ENCODE measurements around the gene LIN7C. TPM values are rescaled to one million over a fixed set of nuclear protein-coding genes. Genes with fewer than 3 reads are reported as not detected.

LIN7C gene
- total and polyA plus RNA-seq, 2 of the 13 experiments (the other 11 are each of a cell fraction or from before 2014, with no cell fraction given), result 14.8 to 37.2 TPM

- TF ChIP-seq ZNF784 (CRISPR knock-in tag; IDR thresholded peaks at IDR 0.05; ENCODE audit: borderline replicate concordance) (no peak), TCF7L2 (IDR thresholded peaks at IDR 0.05; ENCODE audit: low read depth, low read length) (no peak), SMARCE1 (IDR thresholded peaks at IDR 0.05; ENCODE audit: borderline replicate concordance) (no peak), HOXA9 (CRISPR knock-in tag; IDR thresholded peaks at IDR 0.05; ENCODE audit: borderline replicate concordance) (no peak), ARHGAP35 (CRISPR knock-in tag; IDR thresholded peaks at IDR 0.05; ENCODE audit: borderline replicate concordance) (no peak), ATF7 (IDR thresholded peaks at IDR 0.05) (no peak), ATF7 (CRISPR knock-in tag; IDR thresholded peaks at IDR 0.05) (no peak), ZNF282 (IDR thresholded peaks at IDR 0.05; ENCODE audit: partially characterized antibody) (no peak)
- TF ChIP-seq, protein P1, sequence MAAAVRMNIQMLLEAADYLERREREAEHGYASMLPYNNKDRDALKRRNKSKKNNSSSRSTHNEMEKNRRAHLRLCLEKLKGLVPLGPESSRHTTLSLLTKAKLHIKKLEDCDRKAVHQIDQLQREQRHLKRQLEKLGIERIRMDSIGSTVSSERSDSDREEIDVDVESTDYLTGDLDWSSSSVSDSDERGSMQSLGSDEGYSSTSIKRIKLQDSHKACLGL (CRISPR knock-in tag; IDR thresholded peaks at IDR 0.05), result no peak
- TF ChIP-seq, protein P2, sequence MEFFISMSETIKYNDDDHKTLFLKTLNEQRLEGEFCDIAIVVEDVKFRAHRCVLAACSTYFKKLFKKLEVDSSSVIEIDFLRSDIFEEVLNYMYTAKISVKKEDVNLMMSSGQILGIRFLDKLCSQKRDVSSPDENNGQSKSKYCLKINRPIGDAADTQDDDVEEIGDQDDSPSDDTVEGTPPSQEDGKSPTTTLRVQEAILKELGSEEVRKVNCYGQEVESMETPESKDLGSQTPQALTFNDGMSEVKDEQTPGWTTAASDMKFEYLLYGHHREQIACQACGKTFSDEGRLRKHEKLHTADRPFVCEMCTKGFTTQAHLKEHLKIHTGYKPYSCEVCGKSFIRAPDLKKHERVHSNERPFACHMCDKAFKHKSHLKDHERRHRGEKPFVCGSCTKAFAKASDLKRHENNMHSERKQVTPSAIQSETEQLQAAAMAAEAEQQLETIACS (CRISPR knock-in tag; IDR thresholded peaks at IDR 0.05), result no peak
Measured at GRCh38 chr11:27496461-27496860, 10.1 kb downstream of the LIN7C start (continued).

GRCh38 chr11:27495710-27496300, 10.8 kb downstream of the LIN7C start:
- BruUV-seq (replicated peaks), result no TSS peak
- ATAC-seq (no peak), FAIRE-seq (no peak), DNase-seq (ENCODE audit: low spot score) (no peak)
- Histone ChIP-seq H4K20me1 (ENCODE audit: insufficient read depth, low read length) (peaks cover 10% of the 10 kb centered on the region), H3K79me2 (ENCODE audit: insufficient read depth, low read length) (peaks cover 13% of the 10 kb centered on the region), H3K9me3 (ENCODE audit: low read length) (no peaks in the 10 kb centered on the region), H2AFZ (ENCODE audit: low read length) (no peak overlapping the region), H3K27ac (ENCODE audit: extremely low read length, insufficient read depth, low read length) (no peak overlapping the region), H3K27me3 (ENCODE audit: control insufficient read depth in 1 of 2, insufficient read depth in 2 of 2, low read length in 2 of 2) (no peaks in the 10 kb centered on the region), H3K4me2 (ENCODE audit: low read depth, low read length) (no peak overlapping the region), H3K9ac (ENCODE audit: insufficient read depth, low read depth, low read length) (no peak overlapping the region), H3K4me1 (ENCODE audit: insufficient read depth, low read length) (no peaks in the 10 kb centered on the region), H3K4me3 (replicated peaks in 1 of 3; ENCODE audit: insufficient read depth in 1 of 3, low read depth in 2 of 3, low read length in 3 of 3) (no peak overlapping the region), H3K36me3 (replicated peaks in 1 of 2; ENCODE audit: control insufficient read depth in 1 of 2, insufficient read depth in 2 of 2, low read length in 2 of 2) (peaks cover 10 to 70% of the 10 kb centered on the region in 2 experiments)
- 100% methylated on average over 1 of the region's 1 CpG for WGBS (ENCODE audit: low lambda C conversion rate)
- intact Hi-C loops (cut with micrococcal nuclease; ENCODE audit: unreplicated experiment), result loop anchor here (5.0 kb wide), 1 partner anchor 1836 kb away; no protein-coding TSS in a partner anchor
- TF ChIP-seq BCLAF1 (IDR thresholded peaks at IDR 0.05) (no peak), ZNF639 (CRISPR knock-in tag; conservative IDR thresholded peaks at IDR 0.05) (no peak), ZNF749 (CRISPR knock-in tag; IDR thresholded peaks at IDR 0.05; ENCODE audit: borderline replicate concordance) (no peak), ZNF781 (CRISPR knock-in tag; IDR thresholded peaks at IDR 0.05; ENCODE audit: borderline replicate concordance, not compliant biosample characterization) (no peak)
- TF ChIP-seq, protein P3, sequence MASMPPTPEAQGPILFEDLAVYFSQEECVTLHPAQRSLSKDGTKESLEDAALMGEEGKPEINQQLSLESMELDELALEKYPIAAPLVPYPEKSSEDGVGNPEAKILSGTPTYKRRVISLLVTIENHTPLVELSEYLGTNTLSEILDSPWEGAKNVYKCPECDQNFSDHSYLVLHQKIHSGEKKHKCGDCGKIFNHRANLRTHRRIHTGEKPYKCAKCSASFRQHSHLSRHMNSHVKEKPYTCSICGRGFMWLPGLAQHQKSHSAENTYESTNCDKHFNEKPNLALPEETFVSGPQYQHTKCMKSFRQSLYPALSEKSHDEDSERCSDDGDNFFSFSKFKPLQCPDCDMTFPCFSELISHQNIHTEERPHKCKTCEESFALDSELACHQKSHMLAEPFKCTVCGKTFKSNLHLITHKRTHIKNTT (CRISPR knock-in tag; IDR thresholded peaks at IDR 0.05), result no peak
- POLR2A ChIA-PET, result interaction anchor here (1.3 kb wide), 1 partner anchor 20 kb away, joined by 4 read pairs; no protein-coding TSS in a partner anchor
- in situ Hi-C loops (cut with HindIII; ENCODE audit: extremely low pct_ligation_motif_present, low pct_unique_long_range_greater_than_20kb), result loop anchor here (5.0 to 25.0 kb wide), 2 partner anchors 314 to 734 kb away; no protein-coding TSS in a partner anchor
- CTCF ChIA-PET (ENCODE audit: low intra/inter-chr PET ratio, low total read pairs), result no interaction called here
